ENCODE measurements around the gene LRRFIP1.
A peak's percentile ranks its signal among the peaks of the same experiment; 100 is the strongest.
"Not testable (repeated sequence)": the region's sequence is repeated elsewhere in the genome, so short reads cannot be mapped to it uniquely, and the experiment has no call there.

The LRRFIP1 gene

DNA sequence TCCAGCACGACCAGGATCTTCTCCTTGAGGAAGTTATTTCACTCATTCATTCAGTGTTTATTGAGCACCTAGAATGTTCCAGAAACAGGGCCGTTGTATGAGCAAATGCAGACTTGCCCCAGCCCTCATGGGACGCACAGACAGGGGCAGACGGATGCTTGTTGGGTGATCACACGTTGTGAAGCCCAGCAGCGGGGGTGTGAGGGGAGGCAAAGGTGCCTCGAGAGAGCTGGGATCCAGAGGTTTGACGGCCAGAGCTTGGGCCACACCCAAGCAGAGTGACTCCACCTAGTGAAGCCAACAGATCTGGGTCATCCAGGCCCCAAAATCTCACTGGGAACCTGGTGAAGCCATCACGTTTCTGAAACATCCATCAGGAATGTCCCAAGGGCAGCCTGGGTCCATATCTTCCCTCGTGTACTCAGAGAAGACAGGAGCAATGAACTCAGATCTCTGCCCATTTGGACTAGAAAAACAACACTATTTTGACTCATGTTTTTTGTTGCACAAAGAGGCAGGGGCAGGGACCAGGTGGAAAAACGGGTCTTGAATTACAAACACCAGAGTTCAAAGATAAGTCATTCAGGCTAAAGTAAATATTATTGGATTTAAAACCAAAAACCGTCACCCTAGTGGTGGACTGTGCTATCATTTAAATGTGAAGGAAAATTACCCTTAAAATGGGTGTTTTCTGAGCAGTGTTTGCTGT, 116.3 kb downstream of the LRRFIP1 start:
- DNase-seq (ENCODE audit: low read depth in 2 of 2), result no peak

DNA sequence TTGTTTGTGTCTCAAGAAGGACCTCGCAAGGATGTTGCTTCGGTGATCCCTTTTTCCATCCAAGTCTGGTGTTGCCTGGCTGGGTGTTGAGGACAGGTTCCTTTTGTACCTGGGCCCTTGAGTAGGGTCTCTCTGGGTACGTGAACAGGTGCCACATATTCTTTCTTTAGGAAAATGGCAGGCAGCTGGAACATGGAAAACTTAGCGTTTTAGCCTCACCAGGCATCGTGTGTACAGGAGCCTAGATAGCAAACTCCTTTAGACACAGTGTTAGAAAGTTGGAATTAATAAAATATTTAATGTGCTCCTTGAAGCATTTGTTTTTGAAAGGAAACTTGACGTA, 116.9 kb downstream of the LRRFIP1 start:
- DNase-seq (ENCODE audit: low read depth in 2 of 2), result no peak

DNA sequence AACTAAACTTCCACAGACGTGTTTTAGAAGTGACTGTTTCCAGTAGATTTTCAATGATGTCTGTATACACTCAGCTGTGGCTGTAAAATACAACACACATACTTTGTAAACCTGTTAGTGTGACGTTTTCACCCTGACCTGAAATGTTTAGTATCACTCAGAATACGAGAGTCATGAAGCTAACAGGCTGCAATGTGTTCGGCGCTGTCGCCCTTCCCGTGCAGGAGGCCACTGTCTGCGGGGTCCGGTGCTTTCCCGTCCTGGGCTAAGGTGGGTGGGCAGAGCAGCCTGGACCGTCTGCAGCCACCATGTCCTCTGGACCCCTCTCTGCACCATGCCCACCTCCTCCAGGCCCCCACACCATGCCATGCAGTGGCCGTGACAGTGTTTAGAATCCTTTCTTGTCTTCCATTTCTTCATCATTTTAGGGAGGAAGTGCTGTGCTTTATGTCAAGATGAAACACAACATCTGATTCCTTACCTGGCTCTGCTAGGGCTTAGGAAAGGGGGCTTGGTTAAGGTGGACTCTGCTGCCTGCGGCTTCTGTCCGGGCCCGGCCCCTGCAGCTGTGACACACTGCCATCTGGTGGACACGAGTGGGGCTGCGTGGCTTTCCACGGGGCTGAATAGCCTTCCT, 117.3 kb downstream of the LRRFIP1 start:
- peak; percentile 61 for DNase-seq (ENCODE audit: low read depth in 2 of 2)

DNA sequence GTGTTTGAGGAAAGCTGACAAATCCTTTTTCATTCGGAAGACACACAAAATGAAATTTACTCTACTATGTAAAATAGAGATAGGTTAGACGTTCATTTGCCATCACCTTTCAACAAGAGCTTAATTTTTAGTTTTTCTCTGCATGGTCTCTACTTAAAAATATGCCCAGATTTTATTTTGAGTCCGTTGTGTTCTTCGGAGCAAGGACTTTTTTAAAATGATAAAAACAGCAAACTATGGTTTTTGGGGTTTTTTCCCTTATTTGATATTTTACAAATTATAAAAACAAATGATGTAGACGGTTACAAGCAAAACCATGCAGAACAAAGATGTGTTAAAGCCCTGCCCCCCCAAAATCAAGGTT, 117.8 kb downstream of the LRRFIP1 start:
- DNase-seq (ENCODE audit: low read depth in 2 of 2), result no peak

DNA sequence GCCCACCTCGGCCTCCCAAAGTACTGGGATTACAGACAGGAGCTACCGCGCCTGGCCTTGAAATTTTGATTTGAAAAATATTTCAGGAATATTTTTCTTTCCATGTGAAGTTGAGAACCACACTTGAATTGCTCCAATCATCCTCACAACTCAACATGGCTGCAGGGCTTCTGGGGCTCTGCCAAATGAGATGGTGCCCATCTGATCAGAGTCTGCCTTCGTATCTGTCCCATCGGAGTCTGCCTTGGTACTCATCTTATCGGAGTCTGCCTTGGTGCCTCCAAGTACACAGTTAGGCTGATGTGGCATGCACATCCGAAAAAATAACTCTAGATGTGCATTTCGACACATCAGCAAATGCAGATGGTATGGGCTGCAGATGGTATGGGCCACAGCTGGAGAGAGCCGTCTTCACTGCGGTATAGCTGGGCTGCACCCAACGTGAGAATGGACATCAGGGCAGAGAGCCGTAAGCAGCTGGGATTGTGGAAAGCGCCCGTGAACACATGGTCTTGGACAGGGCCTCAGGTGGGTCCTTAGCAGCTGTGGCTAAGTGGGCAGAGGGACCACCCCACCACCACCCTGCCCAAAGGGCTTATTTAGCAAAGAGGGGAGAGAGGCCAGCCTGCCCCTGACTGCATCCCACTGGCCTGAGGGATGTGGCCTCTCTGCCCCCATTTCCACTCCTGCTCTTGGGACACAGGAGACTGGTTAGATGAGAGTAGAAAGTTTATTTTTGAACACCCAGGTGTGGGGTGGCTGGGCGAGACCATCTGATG, 119.1 kb downstream of the LRRFIP1 start:
- DNase-seq (ENCODE audit: low read depth in 2 of 2), result no peak

DNA sequence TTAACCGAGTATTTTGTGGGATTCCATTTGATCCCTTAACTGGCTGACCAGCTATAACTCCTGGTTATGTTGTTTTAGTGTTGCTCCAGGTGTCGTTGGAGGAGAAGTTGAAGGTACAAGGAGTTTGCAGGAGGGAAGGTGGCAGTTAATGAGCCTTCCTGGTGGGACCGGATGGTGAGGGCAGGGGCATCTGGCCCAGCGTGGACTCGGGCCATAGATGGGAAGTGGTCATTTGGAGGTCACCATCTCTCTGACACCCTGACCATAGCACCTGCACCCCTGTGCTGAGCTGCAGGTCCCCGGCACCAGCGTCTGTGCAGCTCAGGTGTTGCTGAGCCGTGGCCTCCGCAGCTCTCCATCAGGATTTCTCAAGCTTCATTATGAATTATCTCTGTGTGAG, 119.8 kb downstream of the LRRFIP1 start:
- DNase-seq (ENCODE audit: low read depth in 2 of 2), result no peak

DNA sequence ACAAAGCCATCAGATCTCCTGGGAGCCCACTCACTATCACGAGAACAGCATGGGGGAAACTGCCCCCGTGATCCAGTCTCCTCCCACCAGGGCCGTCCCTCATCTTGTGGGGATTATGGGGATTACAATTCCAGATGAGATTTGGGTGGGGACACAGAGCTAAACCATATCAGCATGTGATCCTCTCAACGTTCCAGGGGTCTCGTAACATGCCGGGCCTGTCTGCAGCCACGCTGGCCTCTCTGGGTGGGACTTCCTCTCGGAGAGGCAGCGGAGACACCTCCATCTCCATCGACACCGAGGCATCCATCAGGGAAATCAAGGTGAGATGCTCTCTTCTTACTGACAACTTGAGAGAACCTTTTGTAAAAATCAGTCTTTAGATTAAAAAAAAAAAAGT, 121.6 kb downstream of the LRRFIP1 start:
- DNase-seq (ENCODE audit: low read depth in 2 of 2), result no peak

DNA sequence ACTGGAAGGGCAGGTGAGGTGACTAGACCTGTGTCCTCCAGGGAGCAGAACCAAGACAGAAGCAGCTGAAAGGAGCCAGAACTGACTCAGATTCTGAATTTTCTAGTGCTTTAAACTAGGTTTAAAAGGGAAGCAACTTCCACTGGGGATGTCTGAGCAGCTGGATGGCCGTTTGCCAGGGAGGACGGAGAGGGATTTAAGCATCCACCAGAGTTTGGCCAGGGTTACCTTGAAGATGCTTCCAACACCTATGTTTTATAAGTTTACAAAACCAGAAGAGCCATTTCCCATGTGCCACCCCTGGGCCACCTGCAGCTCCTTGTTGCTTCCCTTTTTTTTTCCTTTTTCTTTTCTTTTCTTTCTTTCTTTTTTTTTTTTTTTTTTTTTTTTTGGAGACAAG, 122.6 kb downstream of the LRRFIP1 start:
- no peak for DNase-seq (ENCODE audit: low read depth in 2 of 2)

DNA sequence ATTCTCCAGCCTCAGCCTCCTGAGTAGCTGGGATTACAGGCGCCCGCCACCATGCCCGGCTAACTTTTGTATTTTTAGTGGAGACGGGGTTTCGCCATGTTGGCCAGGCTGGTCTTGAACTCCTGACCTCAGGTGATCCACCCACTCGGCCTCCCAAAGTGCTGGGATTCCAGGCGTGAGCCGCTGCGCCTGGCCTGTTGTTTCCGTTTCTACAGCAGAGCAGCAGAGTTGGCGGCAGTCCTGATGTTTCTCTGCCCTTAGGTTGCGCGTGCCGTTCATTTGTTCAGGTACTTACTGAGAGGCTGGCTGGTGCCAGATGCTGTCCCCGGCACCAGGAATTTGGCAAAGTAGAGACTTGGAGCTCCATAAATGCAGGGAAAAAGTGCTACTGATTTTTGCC, 123.1 kb downstream of the LRRFIP1 start:
- not testable (repeated sequence) for DNase-seq (ENCODE audit: low read depth in 2 of 2)

DNA sequence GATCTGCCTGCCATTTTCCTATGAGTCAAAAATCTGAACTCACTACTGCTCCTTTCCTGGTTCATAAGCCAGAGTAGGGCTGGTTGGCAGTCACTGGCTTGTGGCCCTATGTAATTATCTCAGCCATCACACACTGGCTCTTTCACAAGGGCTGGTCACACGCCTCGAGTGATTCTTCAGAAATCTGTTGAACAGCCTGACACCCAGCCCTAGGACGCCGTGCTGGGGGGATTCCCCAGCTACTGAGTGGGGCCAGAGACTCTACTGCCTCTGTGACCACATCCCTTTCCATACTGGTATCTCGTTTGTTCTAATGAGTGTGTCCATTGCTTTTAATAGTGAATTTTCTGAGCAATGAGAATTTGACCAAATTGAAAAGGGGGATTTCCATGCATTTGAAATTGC, 125.4 kb downstream of the LRRFIP1 start:
- no peak for DNase-seq (ENCODE audit: low read depth in 2 of 2)

DNA sequence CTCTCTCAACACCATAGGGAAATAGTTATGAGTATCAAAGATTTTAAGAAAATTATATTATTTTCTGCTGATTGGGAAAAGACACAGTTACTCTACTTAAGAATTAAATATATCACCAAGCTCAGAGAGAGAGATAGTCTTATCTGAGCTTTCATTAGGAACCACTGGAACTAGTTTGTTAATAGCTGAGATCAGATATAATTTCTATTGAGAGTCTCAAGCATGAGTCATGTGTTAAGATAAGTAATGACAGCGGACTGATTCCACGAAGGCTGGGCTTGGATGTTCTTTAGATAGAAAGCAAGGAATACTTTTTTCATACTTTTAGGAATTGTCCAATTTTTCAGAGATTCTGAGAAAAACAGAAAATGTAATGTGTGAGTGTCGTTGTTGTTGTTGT, 126.8 kb downstream of the LRRFIP1 start:
- DNase-seq (ENCODE audit: low read depth in 2 of 2), result no peak

DNA sequence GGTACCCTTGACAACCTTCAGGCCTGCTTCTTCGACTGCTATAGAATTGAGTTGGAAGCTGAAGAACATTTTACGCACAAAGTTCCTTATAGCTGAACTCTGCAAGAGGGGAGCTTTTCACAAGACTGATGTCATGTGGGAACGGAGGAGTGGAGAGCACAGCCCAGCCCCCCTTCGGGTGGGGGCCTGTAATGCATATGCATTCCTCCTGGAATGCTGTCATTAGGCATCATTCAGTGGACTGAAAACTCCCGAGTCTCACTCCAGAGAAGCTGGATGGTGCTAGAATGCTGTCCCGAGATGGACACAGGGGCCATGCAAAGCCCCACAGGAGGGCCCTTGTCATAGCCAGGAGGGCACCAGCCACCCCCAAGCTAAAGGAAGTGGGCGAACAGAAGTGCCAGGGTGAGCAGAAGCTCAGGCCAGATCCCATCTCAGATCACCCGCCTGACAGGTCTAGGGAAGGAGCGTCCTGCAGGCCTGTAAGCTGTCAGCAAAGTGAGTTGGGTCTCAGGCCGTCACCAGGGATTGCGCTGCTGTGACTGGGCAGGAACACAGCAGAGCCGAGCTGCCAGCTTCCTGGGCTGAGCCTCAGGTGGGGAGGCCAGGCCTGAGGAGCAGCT, 127.3 kb downstream of the LRRFIP1 start:
- no peak for DNase-seq (ENCODE audit: low read depth in 2 of 2)

DNA sequence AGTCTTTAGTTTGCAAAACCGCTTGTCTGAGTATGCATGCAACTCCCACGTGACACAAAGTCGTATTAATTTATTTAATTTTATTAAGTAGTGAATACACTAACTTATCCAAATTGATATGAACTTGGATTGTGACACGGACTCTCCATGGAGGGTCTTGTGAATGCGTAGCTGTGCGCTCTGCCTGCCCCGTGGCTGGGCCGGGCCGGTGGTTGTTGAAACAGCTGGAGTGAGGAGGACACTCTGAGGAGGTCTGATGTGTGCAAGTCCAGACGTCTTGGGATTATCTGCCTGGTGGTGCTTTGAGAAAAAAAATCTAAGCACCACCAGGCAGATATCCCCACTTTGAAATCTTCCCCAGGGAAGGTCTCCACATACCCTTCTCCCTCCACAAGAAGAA, 130.2 kb downstream of the LRRFIP1 start:
- DNase-seq (ENCODE audit: low read depth in 2 of 2), result no peak

DNA sequence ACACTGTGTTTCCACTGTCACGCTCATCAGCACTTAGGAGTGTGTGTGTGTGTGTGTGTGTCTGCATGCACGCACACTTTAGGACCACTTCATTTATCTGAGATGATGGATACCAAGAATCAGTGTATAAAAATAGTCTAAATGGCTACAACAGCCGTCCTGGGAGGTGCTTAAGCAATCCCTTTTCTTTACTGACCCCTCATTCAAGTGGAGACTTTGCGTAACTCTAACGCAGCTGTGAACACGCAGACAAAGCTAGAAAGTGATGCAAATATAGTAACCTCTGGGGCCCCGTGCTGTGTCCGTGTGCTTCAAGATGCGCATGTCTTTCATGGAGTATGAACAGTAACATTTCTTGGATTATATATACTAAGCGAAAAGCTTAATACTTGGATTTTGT, 130.8 kb downstream of the LRRFIP1 start:
- DNase-seq (ENCODE audit: low read depth in 2 of 2), result no peak

DNA sequence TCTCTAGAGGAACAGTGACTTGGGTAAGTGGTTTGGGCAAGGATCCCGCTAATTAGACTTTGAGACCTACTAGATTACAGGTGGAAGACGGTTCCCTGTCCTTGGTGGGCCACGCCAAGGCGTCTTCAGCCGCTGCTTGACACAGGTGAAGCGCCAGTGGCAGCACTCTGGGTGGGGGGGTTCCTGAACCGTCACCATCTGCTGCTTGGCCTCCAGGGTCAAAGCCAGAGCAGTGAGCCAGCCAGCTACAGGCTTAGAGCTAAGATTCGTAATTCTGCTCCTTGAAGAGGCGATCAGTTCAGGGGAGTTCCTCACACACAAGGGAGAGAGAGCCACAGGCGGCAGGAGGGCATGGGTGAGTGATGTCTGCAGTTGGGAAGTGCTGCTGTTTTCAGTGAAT, 131.8 kb downstream of the LRRFIP1 start:
- DNase-seq (ENCODE audit: low read depth in 2 of 2), result no peak

DNA sequence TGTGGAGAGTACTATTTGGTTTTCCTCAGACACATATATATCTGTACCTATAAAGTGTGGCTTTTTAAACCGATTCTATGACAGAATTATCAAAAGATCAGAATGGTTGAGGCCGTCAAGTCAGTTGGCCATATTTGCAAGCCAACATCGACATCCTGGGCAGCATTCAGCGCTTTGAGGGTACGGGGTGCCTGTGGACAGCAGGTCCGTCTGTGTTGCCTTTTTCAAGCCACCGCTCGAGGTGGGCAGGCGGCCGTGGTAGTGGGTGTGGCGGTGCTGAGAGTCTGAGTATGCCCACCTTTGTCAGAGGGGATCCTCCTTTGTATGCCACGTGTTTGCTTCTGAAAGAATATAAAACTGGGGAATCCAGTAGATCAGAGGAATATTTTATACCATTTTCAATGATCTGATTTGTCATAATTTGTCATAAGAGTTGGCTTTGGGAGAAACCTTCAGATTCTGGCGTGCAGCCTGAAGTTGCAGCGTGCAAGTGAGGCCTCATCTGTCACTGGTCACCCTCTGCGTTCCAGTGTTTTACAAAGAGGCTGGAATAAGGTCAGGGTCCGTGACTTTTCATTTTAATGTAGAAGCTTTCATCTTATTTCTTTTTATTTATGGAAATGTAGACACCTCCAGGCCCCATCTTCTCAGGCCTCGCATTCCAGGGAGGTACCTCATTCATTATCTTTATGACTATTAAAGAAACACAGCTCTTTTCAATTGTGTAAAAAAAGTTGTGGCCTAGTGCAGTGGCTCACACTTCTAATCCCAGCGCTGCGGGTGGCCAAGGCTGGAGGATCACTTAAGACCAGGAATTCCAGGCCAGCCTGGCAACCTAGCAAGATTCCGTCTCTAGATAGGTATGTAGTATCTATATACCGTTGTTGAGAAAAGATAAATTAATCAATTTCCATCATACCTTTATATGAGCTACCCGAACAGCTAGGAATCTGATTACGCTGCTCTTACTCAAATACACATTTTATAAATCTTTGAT, 133.4 kb downstream of the LRRFIP1 start:
- no peak for DNase-seq (ENCODE audit: low read depth in 2 of 2)

DNA sequence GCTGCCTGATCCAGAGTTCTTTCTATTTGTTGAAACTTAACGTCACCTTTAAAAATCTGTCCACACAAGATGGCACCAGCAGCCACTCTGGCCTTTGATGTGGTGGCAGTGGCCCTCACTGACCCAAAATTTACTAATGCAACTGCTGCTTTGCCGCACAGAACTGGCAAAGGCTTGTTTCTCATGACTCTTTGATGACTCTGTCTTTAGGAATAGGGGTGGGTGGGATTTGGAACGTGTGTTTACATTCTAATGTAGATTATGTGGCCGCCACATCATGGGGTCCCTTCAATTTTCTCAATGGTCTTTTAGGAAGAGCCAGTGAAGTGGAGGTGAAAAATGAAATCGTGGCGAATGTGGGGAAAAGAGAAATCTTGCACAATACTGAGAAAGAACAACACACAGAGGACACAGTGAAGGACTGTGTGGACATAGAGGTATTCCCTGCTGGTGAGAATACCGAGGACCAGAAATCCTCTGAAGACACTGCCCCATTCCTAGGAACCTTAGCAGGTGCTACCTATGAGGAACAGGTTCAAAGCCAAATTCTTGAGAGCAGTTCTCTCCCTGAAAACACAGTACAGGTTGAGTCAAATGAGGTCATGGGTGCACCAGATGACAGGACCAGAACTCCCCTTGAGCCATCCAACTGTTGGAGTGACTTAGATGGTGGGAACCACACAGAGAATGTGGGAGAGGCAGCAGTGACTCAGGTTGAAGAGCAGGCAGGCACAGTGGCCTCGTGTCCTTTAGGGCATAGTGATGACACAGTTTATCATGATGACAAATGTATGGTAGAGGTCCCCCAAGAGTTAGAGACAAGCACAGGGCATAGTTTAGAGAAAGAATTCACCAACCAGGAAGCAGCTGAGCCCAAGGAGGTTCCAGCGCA, 135.2 kb downstream of the LRRFIP1 start:
- DNase-seq (ENCODE audit: low read depth in 2 of 2), result not testable (repeated sequence)

DNA sequence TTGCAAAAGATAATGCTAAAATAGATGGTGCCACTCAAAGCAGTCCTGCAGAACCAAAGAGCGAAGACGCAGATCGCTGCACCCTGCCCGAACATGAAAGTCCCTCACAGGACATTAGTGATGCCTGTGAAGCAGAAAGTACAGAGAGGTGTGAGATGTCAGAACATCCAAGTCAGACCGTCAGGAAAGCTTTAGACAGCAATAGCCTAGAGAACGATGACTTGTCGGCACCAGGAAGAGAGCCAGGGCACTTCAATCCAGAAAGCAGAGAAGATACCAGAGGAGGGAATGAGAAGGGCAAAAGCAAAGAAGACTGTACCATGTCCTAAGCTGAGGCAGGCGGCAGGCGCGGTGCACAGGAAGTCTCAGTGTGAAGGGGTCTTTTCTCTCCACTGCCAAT, 136.4 kb downstream of the LRRFIP1 start:
- DNase-seq (ENCODE audit: low read depth in 2 of 2), result no peak

DNA sequence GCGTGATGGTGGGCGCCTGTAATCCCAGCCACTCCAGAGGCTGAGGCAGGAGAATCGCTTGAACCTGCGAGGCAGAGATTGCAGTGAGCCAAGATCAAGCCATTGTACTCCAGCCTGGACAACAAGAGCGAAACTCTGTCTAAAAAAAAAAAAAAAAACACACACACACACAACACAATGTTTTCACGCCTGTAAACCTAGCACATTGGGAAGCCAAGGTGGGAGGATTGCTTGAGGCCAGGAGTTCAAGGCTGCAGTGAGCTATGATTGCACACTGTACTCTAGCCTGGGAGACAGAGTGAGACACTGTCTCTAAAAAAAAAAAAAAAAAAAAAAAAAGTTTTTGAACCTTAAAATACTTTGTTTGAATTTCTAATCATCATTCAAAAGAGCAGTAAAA, 137.7 kb downstream of the LRRFIP1 start:
- not testable (repeated sequence) for DNase-seq (ENCODE audit: low read depth in 2 of 2)

DNA sequence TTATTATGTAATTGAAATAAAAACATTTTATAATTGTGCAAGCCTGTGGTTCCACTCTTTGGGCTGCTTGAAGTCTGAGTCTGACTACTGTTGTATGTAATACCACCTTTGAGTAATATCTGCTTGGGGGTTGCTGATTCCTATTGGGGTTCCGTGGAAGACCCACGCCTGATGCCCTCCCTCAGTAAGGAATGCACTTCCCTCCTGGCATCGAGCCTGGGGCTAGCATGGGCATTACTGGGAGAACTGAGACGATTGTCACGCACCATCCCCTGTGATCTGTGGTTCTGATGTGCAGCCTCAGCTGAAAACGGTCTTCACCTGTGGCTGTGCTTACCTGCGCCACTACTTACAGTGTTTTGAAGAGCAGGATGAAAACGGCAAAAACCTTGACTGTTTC, 138.5 kb downstream of the LRRFIP1 start:
- no peak for DNase-seq (ENCODE audit: low read depth in 2 of 2)
